HEK293T (cell line): Measurements from ENCODE around the gene ZNF532.

Experiments used
- CTCF ChIA-PET: fragments of 350-600 bp; formaldehyde crosslinking; extraction: SDS; loops from one replicate; lab custom pipeline; 2021; ENCODE audit warnings: antibody characterized with exemption, inconsistent platforms; lab: Yijun Ruan, JAX
- POLR2A ChIA-PET: fragments of 350-600 bp; formaldehyde crosslinking; extraction: SDS; loops from one replicate; lab custom pipeline; 2020; ENCODE audit warnings: antibody characterized with exemption, inconsistent platforms; lab: Yijun Ruan, JAX
- DNase-seq: peaks from one replicate; pipeline ENCODE4 v3.0.0; 2012; ENCODE audit warnings: mixed read lengths; ENCODE audit errors: extremely low spot score
- ARNT ChIP-seq: fragments of 450-650 bp; IDR thresholded peaks from 2 replicates; pipeline ENCODE4 v1.6.1; 2017; ENCODE audit warnings: mild to moderate bottlenecking
- BHLHE40 ChIP-seq: fragments of 450-650 bp; IDR thresholded peaks from 2 replicates; pipeline ENCODE4 v1.6.1; 2016; ENCODE audit warnings: mild to moderate bottlenecking, moderate library complexity, borderline replicate concordance
- CTBP1 ChIP-seq: fragments of 450-650 bp; IDR thresholded peaks from 2 replicates; pipeline ENCODE4 v1.6.1; 2016; ENCODE audit warnings: borderline replicate concordance
- ELF4 ChIP-seq: fragments of 450-650 bp; IDR thresholded peaks from 2 replicates; pipeline ENCODE4 v1.6.1; 2017; ENCODE audit warnings: antibody characterized with exemption
- FOXA1 ChIP-seq: fragments of 450-650 bp; IDR thresholded peaks from 2 replicates; pipeline ENCODE4 v1.6.1; 2016; ENCODE audit warnings: mild to moderate bottlenecking
- FOXK2 ChIP-seq: fragments of 450-650 bp; IDR thresholded peaks from 2 replicates; pipeline ENCODE4 v1.6.1; 2016; ENCODE audit warnings: mild to moderate bottlenecking
- FOXM1 ChIP-seq: fragments of 450-650 bp; IDR thresholded peaks from 2 replicates; pipeline ENCODE4 v1.6.1; 2017; ENCODE audit warnings: mild to moderate bottlenecking, borderline replicate concordance
- HDGF ChIP-seq: fragments of 450-650 bp; IDR thresholded peaks from 2 replicates; pipeline ENCODE4 v1.6.1; 2017; ENCODE audit warnings: antibody characterized with exemption, borderline replicate concordance
- L3MBTL2 ChIP-seq: fragments of 450-650 bp; conservative IDR thresholded peaks from 2 replicates; pipeline ENCODE4 v1.6.1; 2016; ENCODE audit warnings: mild to moderate bottlenecking
- LEF1 ChIP-seq: fragments of 450-650 bp; IDR thresholded peaks from 2 replicates; pipeline ENCODE4 v1.6.1; 2017; ENCODE audit warnings: mild to moderate bottlenecking, borderline replicate concordance
- NFRKB ChIP-seq: fragments of 450-650 bp; IDR thresholded peaks from 2 replicates; pipeline ENCODE4 v1.6.1; 2016; ENCODE audit warnings: mild to moderate bottlenecking, moderate library complexity
- PKNOX1 ChIP-seq: fragments of 450-650 bp; IDR thresholded peaks from 2 replicates; pipeline ENCODE4 v1.6.1; 2016
- SP1 ChIP-seq: fragments of 450-650 bp; IDR thresholded peaks from 2 replicates; pipeline ENCODE4 v1.6.1; 2017
- SUZ12 ChIP-seq: fragments of 450-650 bp; IDR thresholded peaks from 2 replicates; pipeline ENCODE4 v1.6.1; 2016; ENCODE audit warnings: mild to moderate bottlenecking
- TARDBP ChIP-seq: fragments of 450-650 bp; IDR thresholded peaks from 2 replicates; pipeline ENCODE4 v1.6.1; 2016
- ZNF384 ChIP-seq: fragments of 450-650 bp; IDR thresholded peaks from 2 replicates; pipeline ENCODE4 v1.6.1; 2016

Gene ZNF532

GRCh38 chr18:58903533-58903932 lies 38.9 kb downstream of the ZNF532 start:
- ChIA-PET CTCF (no interaction called here), POLR2A (no interaction called here)
- TF ChIP-seq PKNOX1 (no peak), FOXK2 (no peak), HDGF (no peak), FOXA1 (no peak), TARDBP (no peak), CTBP1 (no peak), ELF4 (no peak), NFRKB (no peak), SUZ12 (no peak), BHLHE40 (no peak), L3MBTL2 (no peak), ZNF384 (no peak), LEF1 (no peak), SP1 (no peak), FOXM1 (no peak)
- no peak for DNase-seq

GRCh38 chr18:58905777-58906428 lies 41.2 kb downstream of the ZNF532 start:
- ChIA-PET CTCF (no interaction called here), POLR2A (no interaction called here)
- DNase-seq: no peak
- TF ChIP-seq BHLHE40 (no peak), TARDBP (no peak), FOXK2 (no peak), PKNOX1 (no peak), CTBP1 (no peak), LEF1 (no peak), FOXA1 (no peak), NFRKB (no peak)

GRCh38 chr18:58908006-58908405 lies 43.3 kb downstream of the ZNF532 start:
- ChIA-PET CTCF (no interaction called here), POLR2A (no interaction called here)

GRCh38 chr18:58909521-58909920 lies 44.8 kb downstream of the ZNF532 start:
- ChIA-PET CTCF (no interaction called here), POLR2A (no interaction called here)
- TF ChIP-seq ZNF384 (no peak), SP1 (no peak), BHLHE40 (no peak), HDGF (no peak), CTBP1 (no peak), FOXM1 (no peak), ARNT (no peak), L3MBTL2 (no peak), LEF1 (no peak), TARDBP (no peak), ELF4 (no peak)
- no peak for DNase-seq

More at GRCh38 chr18:58908006-58908405, 43.3 kb downstream of the ZNF532 start:
- DNase-seq: no peak
- TF ChIP-seq SUZ12 (no peak), FOXA1 (no peak), LEF1 (no peak), FOXK2 (no peak), FOXM1 (no peak), CTBP1 (no peak), SP1 (no peak), BHLHE40 (no peak), HDGF (no peak), ARNT (no peak), NFRKB (no peak), PKNOX1 (no peak)

GRCh38 chr18:58911241-58911640 lies 46.6 kb downstream of the ZNF532 start:
- no peak for DNase-seq
- no peak for TF ChIP-seq PKNOX1
- CTCF ChIA-PET: interaction anchor here (0.7 kb wide), 1 partner anchor 49 kb away, joined by 3 read pairs; no protein-coding TSS in a partner anchor
- POLR2A ChIA-PET: no interaction called here

- POLR2A ChIA-PET: no interaction called here
- CTCF ChIA-PET: interaction anchor here (0.7 kb wide), 1 partner anchor 49 kb away, joined by 3 read pairs; no protein-coding TSS in a partner anchor
These were observed 47.1 kb downstream of the ZNF532 start for GRCh38 chr18:58911766-58912165.

More at GRCh38 chr18:58911766-58912165, 47.1 kb downstream of the ZNF532 start:
- DNase-seq: no peak
- no peak for TF ChIP-seq SUZ12
